H1 (cell line): ENCODE data around the gene PPP1R7. TPM values are rescaled to one million over a fixed set of nuclear protein-coding genes. Genes with fewer than 3 reads are reported as not detected.

Experiments
- CEBPB ChIP-seq: IDR thresholded peaks from 2 replicates; pipeline ENCODE4 v1.6.1; 2012; ENCODE audit warnings: low read depth, low read length
- CHD7 ChIP-seq: fragments of 300-600 bp; sonication (generic); IDR thresholded peaks from 2 replicates; pipeline ENCODE4 v1.7.1; 2012; ENCODE audit warnings: low read length, moderate library complexity, mild to moderate bottlenecking, inconsistent platforms; ENCODE audit not compliant: insufficient replicate concordance
- KDM4A ChIP-seq: IDR thresholded peaks from one replicate; pipeline ENCODE4 v1.7.1; 2012; ENCODE audit warnings: low read depth, mild to moderate bottlenecking, moderate library complexity, low read length, inconsistent platforms; ENCODE audit not compliant: severe bottlenecking
- polyA plus RNA-seq, 7 experiments: library from polyadenylated mRNA; depleted of rRNA in 3 of 7; stranded (reverse) in 5 of 7; unstranded in 2 of 7; fragments of >200 nt in 5 of 7; fragments of 200-250 nt in 2 of 7; gene quantifications; 1 replicate in 5 of 7; 2 replicates in 1 of 7; 4 replicates in 1 of 7; pipeline versions ENCODE4 v1.2.1 to v1.2.3, GENCODE V29; 2011 to 2013; ENCODE audit warnings: missing spikeins in 2 of 7, mixed read lengths in 2 of 7
- total RNA-seq: library from RNA; stranded (reverse); fragmentation: NEBNext Ultra II Directional; extraction: Animal tissue kit (Norgen Biotek cat#: 25700); gene quantifications from 2 replicates; pipeline ENCODE4 v1.2.1, GENCODE V29; 2021

PPP1R7 gene
- total and polyA plus RNA-seq, 2 of the 8 experiments (the other 6 are each of a cell fraction or from before 2014, with no cell fraction given): 22.2 to 64.0 TPM

GRCh38 chr2:241232736-241233575, 82.7 kb downstream of the PPP1R7 start (continued):
- TF ChIP-seq CHD7: no peak
- no peak for TF ChIP-seq CEBPB
- no peak for TF ChIP-seq KDM4A
